Naive thymus-derived CD4-positive, alpha-beta T cell (primary cell): Measurements from ENCODE around the gene DRC7. TPM values are rescaled to one million over a fixed set of nuclear protein-coding genes. Genes with fewer than 3 reads are reported as not detected.
A peak's percentile ranks its signal among the peaks of the same experiment; 100 is the strongest.

Experiments used
- ATAC-seq: fragments of 150-1000 bp; cut with Tn5 transposase; 2 replicates; pipeline ENCODE4 v1.10.0; 2021; ENCODE audit warnings: mild to moderate bottlenecking, moderate library complexity
- CTCF ChIA-PET: fragments of 350-600 bp; sonication (Branson Sonifier 250); formaldehyde crosslinking; loops from one replicate; lab custom pipeline; 2021; ENCODE audit warnings: antibody characterized with exemption; lab: Charles Lee
- POLR2A ChIA-PET: fragments of 350-600 bp; sonication (Branson Sonifier 250); formaldehyde crosslinking; loops from one replicate; lab custom pipeline; 2021; ENCODE audit warnings: antibody characterized with exemption, inconsistent platforms; lab: Charles Lee
- DNase-seq, 9 donors: peaks; one replicate each; pipeline versions ENCODE4 v3.0.0 to v3.0.0-alpha.2; 2020 to 2022; ENCODE audit warnings: mixed read lengths in 1 of 9
- H3K27ac ChIP-seq: one replicate; pipeline ENCODE4 v1.7.0; 2013; ENCODE audit warnings: mild to moderate bottlenecking, low read depth, low read length, moderate library complexity
- H3K27me3 ChIP-seq, 2 donors: one replicate each; pipeline ENCODE4 v1.7.0; 2013; ENCODE audit warnings: low read length in 2 of 2, mild to moderate bottlenecking in 2 of 2, moderate library complexity in 2 of 2; ENCODE audit not compliant: control insufficient read depth in 2 of 2, insufficient read depth in 2 of 2
- H3K36me3 ChIP-seq, 3 experiments: 1 replicate in 2 of 3; 2 replicates in 1 of 3; pipeline ENCODE4 v1.7.0; 2013; ENCODE audit warnings: low read length in 3 of 3, mild to moderate bottlenecking in 3 of 3, moderate library complexity in 1 of 3; ENCODE audit not compliant: insufficient read depth in 3 of 3, control insufficient read depth in 2 of 3
- H3K4me1 ChIP-seq, 2 donors: one replicate each; pipeline ENCODE4 v1.7.0; 2013; ENCODE audit warnings: low read length in 2 of 2, mild to moderate bottlenecking in 2 of 2, moderate library complexity in 1 of 2; ENCODE audit not compliant: control insufficient read depth in 2 of 2, insufficient read depth in 2 of 2
- H3K4me3 ChIP-seq: 2 replicates; pipeline ENCODE4 v1.7.0; 2013; ENCODE audit warnings: mild to moderate bottlenecking, low read length
- H3K9me3 ChIP-seq, 3 experiments: 1 replicate in 2 of 3; 2 replicates in 1 of 3; pipeline ENCODE4 v1.7.0; 2013; ENCODE audit warnings: low read length in 3 of 3; ENCODE audit not compliant: control insufficient read depth in 2 of 3
- H3K27ac Mint-ChIP-seq, 9 donors: one replicate each; pipeline ENCODE4 v1.8.0; 2020 to 2022; ENCODE audit warnings: mixed read lengths in 9 of 9, mild to moderate bottlenecking in 8 of 9, moderate library complexity in 5 of 9, inconsistent platforms in 2 of 9
- H3K27me3 Mint-ChIP-seq, 5 donors: one replicate each; pipeline ENCODE4 v1.8.0; 2021 to 2022; ENCODE audit warnings: mixed read lengths in 5 of 5, mild to moderate bottlenecking in 1 of 5
- H3K36me3 Mint-ChIP-seq, 5 donors: one replicate each; pipeline ENCODE4 v1.8.0; 2020 to 2022; ENCODE audit warnings: mixed read lengths in 5 of 5, mild to moderate bottlenecking in 3 of 5, inconsistent platforms in 1 of 5
- H3K4me1 Mint-ChIP-seq, 7 donors: one replicate each; pipeline ENCODE4 v1.8.0; 2020 to 2022; ENCODE audit warnings: mixed read lengths in 7 of 7, mild to moderate bottlenecking in 3 of 7, inconsistent platforms in 1 of 7
- H3K4me3 Mint-ChIP-seq, 10 donors: one replicate each; pipeline ENCODE4 v1.8.0; 2020 to 2022; ENCODE audit warnings: mild to moderate bottlenecking in 10 of 10, mixed read lengths in 10 of 10, moderate library complexity in 6 of 10, inconsistent platforms in 2 of 10
- H3K9me3 Mint-ChIP-seq, 11 donors: one replicate each; pipeline ENCODE4 v1.8.0; 2020 to 2022; ENCODE audit warnings: mixed read lengths in 11 of 11, mild to moderate bottlenecking in 4 of 11, inconsistent platforms in 1 of 11, moderate library complexity in 1 of 11
- intact Hi-C, 2 donors: fragments of 100-400 bp; cut with micrococcal nuclease; formaldehyde crosslinking; loops; one replicate each; pipeline ENCODE4 v1.15.1; 2023
- polyA plus RNA-seq, 2 donors: library from polyadenylated mRNA; unstranded; fragments of 300-500 nt; fragmentation: Illumina TruSeq; gene quantifications; one replicate each; pipeline ENCODE4 v1.2.3, GENCODE V29; 2021
- total RNA-seq, 6 experiments: library from RNA in 5 of 6; stranded (reverse) in 5 of 6; gene quantifications; 1 replicate in 5 of 6; 2 replicates in 1 of 6; pipeline ENCODE4 v1.2.3 and lab custom pipeline; 2021 to 2026

DRC7 gene
- total and polyA plus RNA-seq, 7 experiments from 2014 or later = not detected

- no peak overlapping the region for H3K27ac ChIP-seq
- H3K27me3 Mint-ChIP-seq = no peaks in the 10 kb centered on the region
- H3K4me3 ChIP-seq = no peak overlapping the region
- DNase-seq = no peak
- intact Hi-C loops = no loop called here
- peaks cover 2 to 24% (median 4%) of the 10 kb centered on the region in 5 donors for H3K36me3 Mint-ChIP-seq
- ATAC-seq = no peak
- H3K4me3 Mint-ChIP-seq = peak overlapping the region in 1 of 10 donors; percentile 6
- ChIA-PET CTCF (no interaction called here), POLR2A (no interaction called here)
- no peak overlapping the region for H3K27ac Mint-ChIP-seq
- H3K9me3 ChIP-seq = no peaks in the 10 kb centered on the region
- H3K9me3 Mint-ChIP-seq = peaks cover 0 to 1% (median 0%) of the 10 kb centered on the region in 11 donors
- no peaks in the 10 kb centered on the region for H3K4me1 ChIP-seq
- H3K4me1 Mint-ChIP-seq = peaks cover 0 to 12% (median 0%) of the 10 kb centered on the region in 7 donors
- no peaks in the 10 kb centered on the region for H3K27me3 ChIP-seq
- peaks cover 0 to 43% (median 3%) of the 10 kb centered on the region in 3 experiments for H3K36me3 ChIP-seq
Observed at GRCh38 chr16:57749856-57750452, 55.3 kb downstream of the DRC7 start.

- Mint-ChIP-seq H3K36me3 (peaks cover 2 to 18% (median 7%) of the 10 kb centered on the region in 5 donors), H3K4me1 (peaks cover 0 to 12% (median 0%) of the 10 kb centered on the region in 7 donors), H3K27me3 (no peaks in the 10 kb centered on the region), H3K4me3 (no peak overlapping the region), H3K27ac (peak overlapping the region in 3 of 9 donors; percentile 3 to 36 (median 21)), H3K9me3 (peaks cover 0 to 1% (median 0%) of the 10 kb centered on the region in 11 donors)
- H3K27me3 ChIP-seq = no peaks in the 10 kb centered on the region
- no peak for ATAC-seq
- H3K4me3 ChIP-seq = no peak overlapping the region
- ChIA-PET CTCF (no interaction called here), POLR2A (no interaction called here)
- H3K27ac ChIP-seq = no peak overlapping the region
- H3K4me1 ChIP-seq = no peaks in the 10 kb centered on the region
- intact Hi-C loops = no loop called here
- no peak for DNase-seq
- no peaks in the 10 kb centered on the region for H3K9me3 ChIP-seq
- H3K36me3 ChIP-seq = peaks cover 0 to 49% (median 3%) of the 10 kb centered on the region in 3 experiments
Observed at GRCh38 chr16:57750796-57751538, 56.4 kb downstream of the DRC7 start.

GRCh38 chr16:57751539-57752202 is 57.1 kb downstream of the DRC7 start:
- ChIA-PET CTCF (interaction anchor here (1.3 kb wide), 1 partner anchor 10 kb away, joined by 4 read pairs; no protein-coding TSS in a partner anchor), POLR2A (no interaction called here)

GRCh38 chr16:57752203-57752580 is 57.6 kb downstream of the DRC7 start:
- peaks cover 0 to 12% (median 0%) of the 10 kb centered on the region in 7 donors for H3K4me1 Mint-ChIP-seq
- Histone ChIP-seq H3K4me3 (no peak overlapping the region), H3K36me3 (peaks cover 0 to 53% (median 3%) of the 10 kb centered on the region in 3 experiments), H3K27ac (no peak overlapping the region), H3K4me1 (peaks cover 0 to 1% of the 10 kb centered on the region in 2 donors), H3K9me3 (no peaks in the 10 kb centered on the region), H3K27me3 (no peaks in the 10 kb centered on the region)
- peaks cover 2 to 15% (median 5%) of the 10 kb centered on the region in 5 donors for H3K36me3 Mint-ChIP-seq
- peak overlapping the region in 1 of 10 donors; percentile 29 for H3K4me3 Mint-ChIP-seq
- ATAC-seq (no peak), DNase-seq (no peak)
- ChIA-PET POLR2A (no interaction called here), CTCF (interaction anchor here (1.3 kb wide), 1 partner anchor 9 kb away, joined by 4 read pairs; no protein-coding TSS in a partner anchor)
- intact Hi-C loops = no loop called here
- H3K9me3 Mint-ChIP-seq = peaks cover 0 to 1% (median 0%) of the 10 kb centered on the region in 11 donors
- no peaks in the 10 kb centered on the region for H3K27me3 Mint-ChIP-seq
- no peak overlapping the region for H3K27ac Mint-ChIP-seq

More at GRCh38 chr16:57751539-57752202, 57.1 kb downstream of the DRC7 start:
- no peaks in the 10 kb centered on the region for H3K27me3 Mint-ChIP-seq
- DNase-seq (no peak), ATAC-seq (no peak)
- no peak overlapping the region for H3K27ac ChIP-seq
- no peaks in the 10 kb centered on the region for H3K9me3 ChIP-seq
- H3K9me3 Mint-ChIP-seq = peaks cover 0 to 1% (median 0%) of the 10 kb centered on the region in 11 donors
- peaks cover 0 to 12% (median 0%) of the 10 kb centered on the region in 7 donors for H3K4me1 Mint-ChIP-seq
- intact Hi-C loops = no loop called here
- peak overlapping the region in 1 of 10 donors; percentile 29 for H3K4me3 Mint-ChIP-seq
- no peak overlapping the region for H3K4me3 ChIP-seq
- H3K36me3 Mint-ChIP-seq = peaks cover 2 to 15% (median 5%) of the 10 kb centered on the region in 5 donors
- no peaks in the 10 kb centered on the region for H3K4me1 ChIP-seq
- H3K36me3 ChIP-seq = peaks cover 0 to 53% (median 3%) of the 10 kb centered on the region in 3 experiments
- H3K27ac Mint-ChIP-seq = peak overlapping the region in 1 of 9 donors; percentile 36
- H3K27me3 ChIP-seq = no peaks in the 10 kb centered on the region

- Histone ChIP-seq H3K36me3 (peaks cover 0 to 53% (median 3%) of the 10 kb centered on the region in 3 experiments), H3K27ac (no peak overlapping the region), H3K27me3 (no peaks in the 10 kb centered on the region), H3K9me3 (no peaks in the 10 kb centered on the region), H3K4me3 (no peak overlapping the region), H3K4me1 (peaks cover 0 to 5% of the 10 kb centered on the region in 2 donors)
- intact Hi-C loops = no loop called here
- Mint-ChIP-seq H3K27ac (no peak overlapping the region), H3K9me3 (peaks cover 0 to 1% (median 0%) of the 10 kb centered on the region in 11 donors), H3K4me1 (peaks cover 0 to 12% (median 0%) of the 10 kb centered on the region in 7 donors), H3K4me3 (no peak overlapping the region), H3K36me3 (peaks cover 2 to 12% (median 5%) of the 10 kb centered on the region in 5 donors), H3K27me3 (no peaks in the 10 kb centered on the region)
- ChIA-PET CTCF (interaction anchor here (1.3 kb wide), 1 partner anchor 9 kb away, joined by 4 read pairs; no protein-coding TSS in a partner anchor), POLR2A (no interaction called here)
- ATAC-seq (no peak), DNase-seq (no peak)
Observed at GRCh38 chr16:57752581-57753447, 58.2 kb downstream of the DRC7 start.
